NB4 (cell line): ENCODE measurements around the gene LIMD2.

Source experiments
- POLR2A ChIP-seq: IDR thresholded peaks from 2 replicates; pipeline ENCODE4 v1.6.1; 2011; ENCODE audit warnings: mild to moderate bottlenecking; ENCODE audit not compliant: insufficient read length; ENCODE audit errors: extremely low read depth
- TF ChIP-seq, protein P1 (sequence below): IDR thresholded peaks from one replicate; pipeline ENCODE4 v1.5.1; 2012; ENCODE audit warnings: low read depth, low read length

GRCh38 chr17:63716426-63716825 is 16.5 kb upstream of the LIMD2 start:
- TF ChIP-seq, protein P1, sequence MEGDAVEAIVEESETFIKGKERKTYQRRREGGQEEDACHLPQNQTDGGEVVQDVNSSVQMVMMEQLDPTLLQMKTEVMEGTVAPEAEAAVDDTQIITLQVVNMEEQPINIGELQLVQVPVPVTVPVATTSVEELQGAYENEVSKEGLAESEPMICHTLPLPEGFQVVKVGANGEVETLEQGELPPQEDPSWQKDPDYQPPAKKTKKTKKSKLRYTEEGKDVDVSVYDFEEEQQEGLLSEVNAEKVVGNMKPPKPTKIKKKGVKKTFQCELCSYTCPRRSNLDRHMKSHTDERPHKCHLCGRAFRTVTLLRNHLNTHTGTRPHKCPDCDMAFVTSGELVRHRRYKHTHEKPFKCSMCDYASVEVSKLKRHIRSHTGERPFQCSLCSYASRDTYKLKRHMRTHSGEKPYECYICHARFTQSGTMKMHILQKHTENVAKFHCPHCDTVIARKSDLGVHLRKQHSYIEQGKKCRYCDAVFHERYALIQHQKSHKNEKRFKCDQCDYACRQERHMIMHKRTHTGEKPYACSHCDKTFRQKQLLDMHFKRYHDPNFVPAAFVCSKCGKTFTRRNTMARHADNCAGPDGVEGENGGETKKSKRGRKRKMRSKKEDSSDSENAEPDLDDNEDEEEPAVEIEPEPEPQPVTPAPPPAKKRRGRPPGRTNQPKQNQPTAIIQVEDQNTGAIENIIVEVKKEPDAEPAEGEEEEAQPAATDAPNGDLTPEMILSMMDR = no peak
- no peak for TF ChIP-seq POLR2A
